NCI-H2029 treated with DMSO at 0.1 percent for 48 hours (cell line): Measurements from ENCODE around the gene ZNF638.
A peak's percentile ranks its signal among the peaks of the same experiment; 100 is the strongest.
"Not testable (repeated sequence)": the region's sequence is repeated elsewhere in the genome, so short reads cannot be mapped to it uniquely, and the experiment has no call there.

Source experiments
- DNase-seq: peaks from one replicate; lab custom pipeline; 2025; lab: John Stamatoyannopoulos, UW

ZNF638 gene, protein sequence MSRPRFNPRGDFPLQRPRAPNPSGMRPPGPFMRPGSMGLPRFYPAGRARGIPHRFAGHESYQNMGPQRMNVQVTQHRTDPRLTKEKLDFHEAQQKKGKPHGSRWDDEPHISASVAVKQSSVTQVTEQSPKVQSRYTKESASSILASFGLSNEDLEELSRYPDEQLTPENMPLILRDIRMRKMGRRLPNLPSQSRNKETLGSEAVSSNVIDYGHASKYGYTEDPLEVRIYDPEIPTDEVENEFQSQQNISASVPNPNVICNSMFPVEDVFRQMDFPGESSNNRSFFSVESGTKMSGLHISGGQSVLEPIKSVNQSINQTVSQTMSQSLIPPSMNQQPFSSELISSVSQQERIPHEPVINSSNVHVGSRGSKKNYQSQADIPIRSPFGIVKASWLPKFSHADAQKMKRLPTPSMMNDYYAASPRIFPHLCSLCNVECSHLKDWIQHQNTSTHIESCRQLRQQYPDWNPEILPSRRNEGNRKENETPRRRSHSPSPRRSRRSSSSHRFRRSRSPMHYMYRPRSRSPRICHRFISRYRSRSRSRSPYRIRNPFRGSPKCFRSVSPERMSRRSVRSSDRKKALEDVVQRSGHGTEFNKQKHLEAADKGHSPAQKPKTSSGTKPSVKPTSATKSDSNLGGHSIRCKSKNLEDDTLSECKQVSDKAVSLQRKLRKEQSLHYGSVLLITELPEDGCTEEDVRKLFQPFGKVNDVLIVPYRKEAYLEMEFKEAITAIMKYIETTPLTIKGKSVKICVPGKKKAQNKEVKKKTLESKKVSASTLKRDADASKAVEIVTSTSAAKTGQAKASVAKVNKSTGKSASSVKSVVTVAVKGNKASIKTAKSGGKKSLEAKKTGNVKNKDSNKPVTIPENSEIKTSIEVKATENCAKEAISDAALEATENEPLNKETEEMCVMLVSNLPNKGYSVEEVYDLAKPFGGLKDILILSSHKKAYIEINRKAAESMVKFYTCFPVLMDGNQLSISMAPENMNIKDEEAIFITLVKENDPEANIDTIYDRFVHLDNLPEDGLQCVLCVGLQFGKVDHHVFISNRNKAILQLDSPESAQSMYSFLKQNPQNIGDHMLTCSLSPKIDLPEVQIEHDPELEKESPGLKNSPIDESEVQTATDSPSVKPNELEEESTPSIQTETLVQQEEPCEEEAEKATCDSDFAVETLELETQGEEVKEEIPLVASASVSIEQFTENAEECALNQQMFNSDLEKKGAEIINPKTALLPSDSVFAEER (N-terminal part only)

DNA sequence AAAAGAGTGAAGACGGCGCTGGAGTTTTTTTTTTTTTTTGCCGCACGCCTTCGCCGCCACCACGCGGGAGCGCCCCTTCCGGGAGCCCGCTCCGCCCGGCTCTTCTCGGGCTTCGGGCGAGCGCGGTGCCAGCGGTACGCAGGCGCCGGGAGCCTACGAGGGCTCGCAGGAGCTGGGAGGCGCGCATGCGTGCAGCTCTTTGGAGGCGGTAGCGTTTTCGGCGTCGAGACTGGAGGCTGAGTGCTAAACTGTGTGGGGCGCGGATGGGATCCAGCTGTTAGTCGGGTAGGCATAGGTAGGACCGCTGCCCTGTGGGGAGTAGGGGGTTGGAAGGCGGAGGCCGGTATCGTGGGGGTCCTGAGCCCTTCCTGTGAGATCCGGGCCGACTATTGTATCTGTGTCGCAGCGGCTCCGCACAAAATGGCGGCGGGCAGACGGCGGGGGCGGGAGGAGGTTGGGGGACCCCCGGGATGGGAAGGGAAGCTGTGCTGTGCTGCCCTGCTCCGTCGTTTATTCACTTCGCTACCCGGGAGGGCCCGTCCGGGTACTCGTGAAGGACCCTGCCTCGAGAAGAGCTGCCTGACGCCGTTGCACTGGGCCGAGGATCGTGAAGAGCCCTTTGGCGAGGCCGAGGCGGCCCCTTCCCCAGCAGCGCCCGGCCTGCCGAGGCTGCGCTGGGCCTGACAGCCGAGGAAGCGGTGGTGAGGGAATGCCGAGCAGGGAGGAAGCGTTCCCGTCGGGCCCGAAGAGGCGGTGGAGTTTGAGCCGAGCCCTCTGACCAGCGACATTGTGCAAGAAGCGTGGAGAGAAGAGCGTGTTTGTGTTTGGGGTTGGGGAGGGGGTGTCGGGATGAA lies at the start of gene ZNF638:
Gene ZNF638, plus strand, starts transcription at position 202 of the 854 bp plus-strand sequence. CDS start 17,173 bp downstream, outside the sequence.
- peak; percentile 44 for DNase-seq

DNA sequence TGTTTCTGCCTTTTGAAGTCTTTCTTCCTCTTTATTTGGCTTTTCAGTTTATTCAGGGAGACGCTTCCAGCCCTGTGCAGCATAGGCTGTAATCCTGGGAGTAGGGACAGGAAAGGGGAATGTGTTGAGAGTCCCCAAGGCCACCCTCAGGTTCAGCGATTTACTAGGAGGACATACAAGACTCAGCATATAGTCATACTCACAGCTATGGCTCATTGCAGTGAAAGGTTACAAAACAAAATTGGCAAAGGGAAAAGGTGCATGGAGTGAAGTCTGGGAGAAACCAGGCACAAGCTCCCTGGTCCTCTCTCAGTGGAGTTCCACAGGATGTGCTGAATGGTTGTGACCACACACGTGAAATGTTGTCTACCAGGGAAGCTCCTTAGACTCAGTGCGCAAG lies 49.6 kb upstream of the ZNF638 start:
- no peak for DNase-seq

DNA sequence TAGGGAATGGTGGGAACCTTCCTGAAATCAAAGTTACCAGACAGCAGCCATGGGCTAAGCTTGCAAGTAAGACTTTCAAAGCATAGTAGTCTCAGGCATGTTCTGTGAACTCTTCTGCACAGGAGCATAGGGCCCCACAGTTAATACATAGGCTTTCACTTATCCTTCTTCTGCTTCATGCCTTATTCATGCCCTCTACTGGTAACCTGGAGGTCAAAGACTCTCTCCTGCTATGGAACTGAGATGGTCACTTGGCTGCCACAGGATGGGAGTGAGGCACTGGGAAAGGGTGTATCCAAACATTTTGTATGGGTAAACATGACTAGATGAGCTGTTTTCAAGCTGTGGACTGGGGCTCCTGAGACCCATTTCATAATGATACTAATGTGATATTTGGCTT lies 49.1 kb upstream of the ZNF638 start:
- DNase-seq, result no peak

DNA sequence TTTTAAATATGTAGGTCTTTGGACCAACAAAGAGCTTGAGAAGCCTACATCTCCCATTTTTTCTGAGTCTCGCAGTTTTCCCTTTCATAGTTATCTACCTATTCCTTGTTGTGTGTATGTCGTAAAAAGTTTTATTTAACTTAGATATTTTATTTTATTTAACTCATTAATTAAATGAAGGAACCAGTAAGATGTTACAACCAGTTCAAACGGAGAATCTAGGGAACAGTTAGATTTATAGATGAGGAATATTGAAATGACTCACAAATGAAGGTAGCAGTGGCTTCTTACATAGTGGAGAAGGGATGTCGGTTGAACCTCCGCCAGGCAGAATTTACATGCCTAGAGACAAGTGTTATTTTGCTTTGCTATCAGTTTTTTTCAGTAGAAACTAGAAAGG lies 48.5 kb upstream of the ZNF638 start:
- no peak for DNase-seq

DNA sequence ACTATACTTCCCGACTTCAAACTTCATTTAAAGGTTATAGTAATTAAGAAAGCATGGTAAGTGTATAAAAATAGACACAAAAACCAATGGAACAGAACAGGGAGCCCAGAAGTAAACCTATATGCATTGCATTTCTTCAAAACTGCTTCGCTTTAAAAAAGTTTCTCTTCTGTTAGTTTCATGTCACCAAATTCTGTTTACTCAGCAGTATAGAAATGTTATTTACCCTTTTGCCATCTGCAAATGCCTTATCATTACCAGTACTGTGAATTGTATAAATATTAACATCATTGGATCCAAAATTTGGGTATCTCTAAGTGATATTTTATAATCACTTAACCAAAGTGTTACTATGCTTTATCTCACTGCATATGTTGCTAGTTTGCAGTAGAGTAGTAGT lies 45.9 kb upstream of the ZNF638 start:
- DNase-seq, result no peak

DNA sequence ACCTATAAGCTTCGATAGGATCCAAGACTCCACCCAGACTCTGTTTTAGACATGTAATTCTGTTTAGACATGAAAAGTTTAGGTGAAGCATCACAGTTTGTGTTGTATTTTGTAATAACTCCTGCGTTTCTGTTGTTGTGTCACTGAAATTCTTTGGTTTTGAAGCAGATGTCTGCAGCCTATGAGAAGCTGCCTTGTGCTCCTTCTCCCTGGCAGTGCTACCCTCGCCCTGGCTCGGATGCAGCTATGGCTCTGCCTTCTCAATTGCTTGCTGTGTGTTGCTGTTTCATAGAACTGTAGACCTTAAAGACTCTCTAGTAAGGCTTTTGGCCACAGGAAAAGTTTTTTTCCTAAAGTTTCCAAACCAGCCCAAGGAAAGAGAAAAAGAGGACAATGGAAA lies 40.2 kb upstream of the ZNF638 start:
- no peak for DNase-seq

DNA sequence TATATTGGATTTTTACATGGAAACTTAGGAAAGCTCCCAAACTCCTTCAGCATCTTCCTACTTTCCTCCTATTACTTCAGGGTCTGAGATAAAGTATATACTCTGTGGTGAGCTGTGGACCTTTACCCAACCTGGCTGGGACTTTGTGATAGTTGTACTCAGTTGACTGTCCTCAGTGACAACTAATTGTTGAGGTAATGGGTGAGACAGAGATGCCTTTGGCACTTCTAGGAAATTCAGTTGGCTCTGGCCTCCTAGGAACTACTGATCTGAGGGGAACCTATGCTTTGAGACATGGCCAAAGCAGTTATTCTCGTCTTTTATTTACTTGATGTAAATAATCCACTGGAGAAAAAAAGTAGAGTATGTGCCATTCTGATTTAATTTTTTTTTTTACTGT lies 39.4 kb upstream of the ZNF638 start:
- DNase-seq, result no peak

DNA sequence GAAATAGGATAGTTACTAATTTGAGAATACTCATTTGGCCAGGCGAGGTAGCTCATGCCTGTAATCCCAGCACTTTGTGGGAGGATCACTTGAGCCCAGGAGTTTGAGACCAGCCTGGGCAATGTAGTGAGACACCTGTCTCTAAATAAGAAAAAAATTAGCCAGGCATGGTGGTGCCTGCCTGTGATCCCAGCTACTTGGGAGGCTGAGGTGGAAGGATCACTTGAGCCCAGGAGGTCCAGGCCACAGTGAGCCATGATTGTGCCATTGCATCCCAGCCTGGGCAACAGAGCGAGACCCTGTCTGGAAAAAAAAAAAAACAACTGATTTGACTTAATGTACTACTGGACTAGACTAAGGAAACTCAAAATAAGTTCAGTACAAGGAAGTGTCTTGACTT lies 32.7 kb upstream of the ZNF638 start:
- no peak for DNase-seq

DNA sequence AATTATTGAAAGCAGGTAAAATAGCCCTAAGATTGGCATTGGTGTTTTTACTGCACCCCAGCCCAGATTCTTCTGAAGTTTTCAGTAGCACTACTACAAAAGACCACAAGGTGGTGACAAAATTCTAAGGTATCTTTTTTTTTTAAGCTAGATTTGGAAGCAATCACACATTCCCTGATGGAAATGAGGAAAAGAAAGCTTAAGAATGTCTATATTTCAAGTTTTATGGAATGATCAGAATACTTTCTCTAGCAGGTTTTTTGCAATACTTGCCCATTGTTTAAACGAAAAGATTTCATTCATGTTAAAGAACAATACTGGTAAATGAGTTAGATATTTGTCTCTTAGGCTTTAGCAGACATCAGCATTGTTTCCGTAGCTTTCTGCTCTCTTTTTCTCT lies 32.1 kb upstream of the ZNF638 start:
- DNase-seq, result no peak

DNA sequence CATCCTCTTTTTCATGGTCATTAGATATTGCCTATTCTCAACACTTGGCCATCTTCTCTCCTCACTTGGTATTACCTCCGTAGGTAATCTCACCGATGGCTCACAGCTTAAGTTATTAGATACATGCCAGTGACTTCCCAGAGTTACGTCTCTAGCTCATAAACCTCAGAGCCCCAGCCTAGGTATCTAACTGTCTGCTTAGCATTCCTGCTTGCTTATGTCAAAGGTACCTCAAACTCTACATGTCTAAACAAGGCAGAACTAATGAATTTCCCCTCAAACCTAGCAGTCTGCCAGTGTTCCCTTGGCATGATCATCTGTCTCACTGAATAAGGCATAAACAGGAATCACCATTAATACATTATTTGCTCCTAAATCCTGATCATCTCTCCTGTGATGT lies 27.7 kb upstream of the ZNF638 start:
- DNase-seq, result no peak

DNA sequence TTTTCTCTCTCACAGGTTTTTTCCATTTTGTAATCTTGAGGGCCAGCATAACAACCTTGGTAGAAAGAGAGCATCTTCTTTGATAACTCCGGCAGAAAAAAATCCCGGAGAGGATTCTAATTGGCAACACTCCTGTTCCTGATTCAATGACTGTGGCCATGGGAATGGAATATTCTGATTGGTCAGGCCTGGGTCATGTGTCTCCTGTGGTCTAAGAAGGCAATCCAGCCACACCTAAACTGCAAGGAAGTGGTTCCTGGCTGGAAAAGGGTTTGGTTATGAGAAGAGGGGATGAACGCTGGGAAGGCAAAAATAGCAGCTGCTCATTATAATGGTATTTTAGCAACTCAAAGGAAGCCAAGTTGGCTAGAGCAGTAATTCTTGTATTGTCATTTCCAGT lies 24.8 kb upstream of the ZNF638 start:
- DNase-seq, result no peak

DNA sequence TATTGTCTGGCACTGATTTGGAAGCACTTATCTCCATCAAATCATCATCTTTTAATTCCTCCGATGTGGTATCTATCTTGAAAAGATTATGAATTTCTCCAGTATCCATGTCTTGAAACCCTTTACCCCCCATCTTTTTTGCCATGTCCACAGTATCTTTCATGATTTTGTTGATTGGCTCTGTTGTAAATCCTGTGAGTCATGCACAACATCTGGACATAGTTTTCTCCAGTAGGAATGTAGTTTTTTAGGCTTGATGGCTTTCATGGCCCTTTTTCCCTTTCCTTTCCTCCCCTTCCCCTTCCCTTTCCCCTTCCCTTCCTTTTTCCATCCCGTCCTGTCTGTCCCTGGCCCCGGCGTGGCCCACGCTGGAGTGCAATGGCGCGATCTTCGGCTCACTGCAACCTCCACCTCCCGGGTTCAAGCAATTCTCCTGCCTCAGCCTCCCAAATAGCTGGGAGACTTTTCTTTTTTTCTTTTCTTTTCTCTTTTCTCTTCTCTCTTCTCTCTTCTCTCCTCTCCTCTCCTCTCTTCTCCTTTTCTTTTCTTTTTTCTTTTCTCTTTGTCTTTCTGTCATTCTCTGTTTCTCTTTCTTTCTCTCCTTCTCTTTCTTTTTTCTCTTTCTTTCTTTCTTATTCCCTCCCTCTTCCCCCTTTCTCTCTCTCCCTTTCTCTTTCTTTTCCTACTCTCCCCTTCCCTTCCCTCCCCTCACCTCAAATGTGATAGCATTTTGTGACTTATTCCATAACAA lies 18.4 kb upstream of the ZNF638 start:
- DNase-seq, result no peak

DNA sequence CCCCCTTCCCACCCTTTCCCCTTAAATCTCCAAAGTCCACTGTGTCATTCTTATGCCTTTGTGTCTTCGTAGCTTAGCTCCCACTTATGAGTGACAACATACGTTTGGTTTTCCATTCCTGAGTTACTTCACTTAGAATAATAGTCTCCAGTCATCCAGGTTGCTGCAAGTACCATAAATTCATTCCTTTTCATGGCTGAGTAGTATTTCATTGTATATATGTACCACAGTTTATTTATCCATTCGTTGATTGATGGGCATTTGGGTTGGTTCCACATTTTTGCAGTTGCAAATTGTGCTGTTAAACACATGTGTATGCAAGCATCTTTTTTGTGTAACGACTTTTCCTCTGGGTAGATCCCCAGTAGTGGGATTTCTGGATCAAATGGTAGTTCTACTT lies 14.5 kb upstream of the ZNF638 start:
- DNase-seq, result no peak

DNA sequence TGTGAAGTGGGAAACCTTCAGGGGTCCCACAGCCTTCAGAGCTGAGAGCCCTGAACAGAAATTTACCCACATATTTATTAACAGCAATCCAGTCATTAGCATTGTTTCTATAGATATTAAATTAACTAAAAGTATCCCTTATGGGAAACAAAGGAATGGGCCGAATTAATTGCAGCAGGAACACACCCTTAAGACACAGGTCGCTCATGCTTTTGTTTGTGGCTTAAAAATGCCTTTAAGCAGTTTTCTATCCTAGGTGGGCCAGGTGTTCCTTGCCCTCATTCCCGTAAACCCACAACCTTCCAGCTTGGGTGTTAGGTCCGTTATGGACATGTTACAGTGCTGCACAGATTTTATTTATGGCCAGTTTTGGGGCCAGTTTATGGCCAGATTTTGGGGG lies 13.7 kb upstream of the ZNF638 start:
- DNase-seq, result not testable (repeated sequence)

DNA sequence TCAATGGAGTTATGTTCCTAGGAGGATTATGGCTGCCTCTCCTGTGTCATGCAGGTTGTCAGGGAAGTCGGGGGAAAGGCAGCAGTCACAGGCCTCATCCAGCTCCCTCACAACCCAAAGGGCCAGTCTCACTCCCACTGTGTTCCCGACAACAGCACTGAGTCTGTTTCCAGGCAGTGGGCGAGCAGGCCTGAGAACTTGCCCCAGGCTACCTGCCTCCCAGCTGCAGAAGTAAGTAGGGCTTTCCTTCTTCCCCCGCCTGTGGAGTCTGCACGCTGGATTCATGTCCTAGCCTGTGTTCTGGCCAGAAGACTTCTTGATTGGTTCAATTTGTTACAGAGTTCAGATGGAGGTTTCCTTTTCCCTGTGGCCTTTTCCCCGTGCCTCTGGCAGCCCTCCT lies 8.2 kb upstream of the ZNF638 start:
- no peak for DNase-seq

DNA sequence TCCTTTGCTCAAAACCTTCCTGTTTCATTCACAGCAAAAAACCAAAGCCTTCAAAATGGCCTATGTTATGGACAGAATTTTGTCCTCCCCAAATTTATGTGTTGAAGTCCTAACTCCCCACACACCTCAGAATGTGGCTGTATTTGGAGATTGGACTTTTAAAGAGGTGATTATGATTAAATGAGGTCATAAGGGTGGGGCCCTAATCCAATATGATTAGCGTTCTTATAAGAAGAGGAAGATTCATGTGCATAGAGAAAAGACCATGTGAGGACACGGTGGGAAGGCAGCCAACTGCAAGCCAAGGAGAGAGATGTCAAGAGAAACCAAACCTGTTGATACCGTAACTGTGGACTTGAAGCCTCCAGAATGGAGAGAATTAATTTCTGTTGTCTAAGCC lies 4.6 kb upstream of the ZNF638 start:
- no peak for DNase-seq

DNA sequence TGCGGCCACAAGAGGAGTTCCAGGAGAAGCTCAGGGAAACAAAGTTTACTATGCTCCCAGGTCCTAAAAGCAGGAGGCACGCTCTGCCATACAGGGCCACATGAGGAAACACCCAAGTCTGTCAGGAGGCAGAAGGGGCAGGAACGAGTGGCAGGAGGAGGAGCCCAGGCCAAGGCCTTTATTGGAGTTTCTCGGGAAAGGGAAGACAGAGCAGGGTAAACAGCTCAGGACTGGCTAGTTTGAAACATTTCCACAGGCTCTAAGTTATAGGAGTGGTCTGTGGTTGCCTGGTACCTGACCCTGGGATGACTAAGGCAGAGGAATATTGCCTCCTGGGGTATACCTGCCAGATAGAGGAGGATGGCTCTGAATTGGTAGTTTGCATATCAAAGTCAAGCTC lies 3.7 kb upstream of the ZNF638 start:
- no peak for DNase-seq

DNA sequence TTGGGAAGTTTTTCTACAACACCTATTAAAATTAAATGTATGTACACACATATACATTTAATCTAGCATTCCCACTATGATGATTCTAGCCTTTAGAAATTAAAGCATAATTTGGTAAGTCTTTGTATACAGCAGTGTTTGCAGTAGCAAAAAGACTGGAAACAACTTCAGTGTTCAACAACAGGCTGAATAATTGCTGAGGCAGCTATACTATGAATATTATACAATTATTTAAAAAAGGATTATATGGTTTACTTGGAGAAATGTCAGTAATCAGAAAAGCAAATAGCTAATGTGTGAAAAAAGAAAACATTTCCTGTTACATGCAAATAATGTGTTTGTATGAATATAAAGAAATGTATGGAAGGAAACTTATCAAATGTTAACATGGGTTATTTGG lies 1.4 kb upstream of the ZNF638 start:
- DNase-seq, result no peak

DNA sequence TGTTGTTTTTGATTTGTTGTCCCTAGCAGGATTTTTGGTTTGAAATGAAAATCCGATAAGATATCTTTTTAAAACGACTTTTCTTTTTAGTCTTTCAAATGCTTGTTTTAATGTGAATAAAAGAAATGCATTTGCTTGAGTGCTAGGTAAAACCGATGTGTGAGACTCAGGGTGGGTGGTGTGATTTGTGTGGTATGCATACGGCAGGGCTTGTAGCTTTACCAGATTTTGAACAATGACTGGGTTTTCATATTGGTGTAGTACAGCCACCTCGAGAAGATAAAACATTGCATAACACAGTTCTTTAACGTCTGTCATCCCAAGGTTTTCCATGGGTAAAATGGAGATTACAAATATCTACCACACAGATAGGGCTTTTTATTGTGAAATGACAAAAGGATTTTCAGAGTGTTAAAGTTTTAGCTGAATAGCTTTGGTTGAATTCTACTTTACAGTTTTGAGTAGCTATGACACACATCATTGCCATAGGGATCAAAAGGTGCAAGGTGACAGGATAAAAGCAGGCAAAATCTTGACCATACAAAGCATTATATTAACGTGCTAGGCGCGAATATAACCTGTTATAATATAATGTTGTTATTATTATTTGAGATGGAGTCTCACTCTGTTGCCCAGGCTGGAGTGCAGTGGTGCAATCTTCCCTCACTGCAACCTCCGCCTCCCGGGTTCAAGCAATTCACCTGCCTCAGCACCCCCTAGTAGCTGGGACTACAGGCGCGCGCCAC lies 824 bp upstream of the ZNF638 start:
- DNase-seq, result no peak

DNA sequence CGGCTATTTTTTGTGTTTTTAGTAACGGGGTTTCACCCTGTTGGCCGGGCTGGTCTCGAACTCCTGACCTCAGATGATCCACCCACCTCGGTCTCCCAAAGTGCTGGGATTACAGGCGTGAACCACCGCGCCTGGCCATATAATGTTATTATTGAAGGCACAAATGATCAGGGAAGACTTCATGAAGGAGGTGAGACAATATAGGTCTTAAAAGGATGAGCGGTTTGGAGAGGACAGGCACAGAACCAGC lies 326 bp upstream of the ZNF638 start:
- not testable (repeated sequence) for DNase-seq

DNA sequence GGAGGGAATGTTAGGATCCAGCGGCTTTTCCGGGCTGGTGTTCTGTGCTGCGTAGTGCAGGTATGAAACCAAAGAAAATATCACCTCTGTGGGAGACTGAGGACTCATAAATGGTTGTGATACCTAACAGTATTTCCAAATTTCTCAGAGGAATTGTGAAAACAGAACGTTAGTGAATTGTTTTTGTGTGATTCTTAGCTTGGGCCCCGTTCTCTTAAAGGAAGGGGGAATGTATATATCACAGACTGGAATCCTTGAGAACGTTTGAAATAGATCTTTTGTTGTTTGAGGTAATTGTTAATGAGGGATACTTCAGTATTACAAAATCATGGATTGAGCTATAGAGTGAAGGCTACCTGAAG lies 834 bp downstream of the ZNF638 start:
- DNase-seq, result no peak
